ENCODE data around the gene CAPN11. TPM values are rescaled to one million over a fixed set of nuclear protein-coding genes. Genes with fewer than 3 reads are reported as not detected.
A peak's percentile ranks its signal among the peaks of the same experiment; 100 is the strongest.

Gene CAPN11
- polyA plus RNA-seq (2012; ENCODE audit: insufficient read length, low read depth): not detected

GRCh38 chr6:44158770-44159228, at the start of gene CAPN11:
Gene CAPN11, plus strand, starts transcription at chr6:44158820. Its CDS starts 29 bp downstream, at chr6:44158849.
- no peak for TF ChIP-seq FOXP2 (optimal IDR thresholded peaks at IDR 0.05; ENCODE audit: borderline replicate concordance, extremely low read depth, extremely low read length, insufficient read depth)
- no peak for TF ChIP-seq REST (IDR thresholded peaks at IDR 0.05; ENCODE audit: insufficient read depth in 1 of 2, low read depth in 2 of 2, low read length in 2 of 2)
- no peak for TF ChIP-seq TAF1 (IDR thresholded peaks at IDR 0.05; ENCODE audit: borderline replicate concordance, insufficient read depth, low read length)
- TF ChIP-seq SIN3A (IDR thresholded peaks at IDR 0.05; ENCODE audit: borderline replicate concordance, insufficient read depth, low read length): no peak
- no peak for TF ChIP-seq POLR2AphosphoS5 (IDR thresholded peaks at IDR 0.05; ENCODE audit: low read depth, low read length)

GRCh38 chr6:44109212-44109611, 49.4 kb upstream of the CAPN11 start:
- TF ChIP-seq FOXP2 (optimal IDR thresholded peaks at IDR 0.05; ENCODE audit: borderline replicate concordance, extremely low read depth, extremely low read length, insufficient read depth) (no peak), TAF1 (IDR thresholded peaks at IDR 0.05; ENCODE audit: borderline replicate concordance, insufficient read depth, low read length) (no peak), REST (IDR thresholded peaks at IDR 0.05; ENCODE audit: insufficient read depth in 1 of 2, low read depth in 2 of 2, low read length in 2 of 2) (no peak), SIN3A (IDR thresholded peaks at IDR 0.05; ENCODE audit: borderline replicate concordance, insufficient read depth, low read length) (no peak), POLR2AphosphoS5 (IDR thresholded peaks at IDR 0.05; ENCODE audit: low read depth, low read length) (no peak)

GRCh38 chr6:44110005-44110676, 48.5 kb upstream of the CAPN11 start:
- no peak for TF ChIP-seq TAF1 (IDR thresholded peaks at IDR 0.05; ENCODE audit: borderline replicate concordance, insufficient read depth, low read length)
- TF ChIP-seq POLR2AphosphoS5 (IDR thresholded peaks at IDR 0.05; ENCODE audit: low read depth, low read length): no peak
- no peak for TF ChIP-seq SIN3A (IDR thresholded peaks at IDR 0.05; ENCODE audit: borderline replicate concordance, insufficient read depth, low read length)
- TF ChIP-seq FOXP2 (optimal IDR thresholded peaks at IDR 0.05; ENCODE audit: borderline replicate concordance, extremely low read depth, extremely low read length, insufficient read depth): no peak
- no peak for TF ChIP-seq REST (IDR thresholded peaks at IDR 0.05; ENCODE audit: insufficient read depth in 1 of 2, low read depth in 2 of 2, low read length in 2 of 2)

- no peak for TF ChIP-seq TAF1 (IDR thresholded peaks at IDR 0.05; ENCODE audit: borderline replicate concordance, insufficient read depth, low read length)
- TF ChIP-seq POLR2AphosphoS5 (IDR thresholded peaks at IDR 0.05; ENCODE audit: low read depth, low read length): peak; percentile 53; the same call in 1 of the 2 replicates
- no peak for TF ChIP-seq REST (IDR thresholded peaks at IDR 0.05; ENCODE audit: insufficient read depth in 1 of 2, low read depth in 2 of 2, low read length in 2 of 2)
- no peak for TF ChIP-seq FOXP2 (optimal IDR thresholded peaks at IDR 0.05; ENCODE audit: borderline replicate concordance, extremely low read depth, extremely low read length, insufficient read depth)
- no peak for TF ChIP-seq SIN3A (IDR thresholded peaks at IDR 0.05; ENCODE audit: borderline replicate concordance, insufficient read depth, low read length)
These were observed 47.7 kb upstream of the CAPN11 start for GRCh38 chr6:44110966-44111365.

Measured in PFSK-1 (cell line).